ENCODE data around the gene KIF13A. TPM values are rescaled to one million over a fixed set of nuclear protein-coding genes. Genes with fewer than 3 reads are reported as not detected.
"Not testable (repeated sequence)": the region's sequence is repeated elsewhere in the genome, so short reads cannot be mapped to it uniquely, and the experiment has no call there.

The KIF13A gene
- total RNA-seq, 1 donor from 2014 or later = 54.4 TPM

DNA sequence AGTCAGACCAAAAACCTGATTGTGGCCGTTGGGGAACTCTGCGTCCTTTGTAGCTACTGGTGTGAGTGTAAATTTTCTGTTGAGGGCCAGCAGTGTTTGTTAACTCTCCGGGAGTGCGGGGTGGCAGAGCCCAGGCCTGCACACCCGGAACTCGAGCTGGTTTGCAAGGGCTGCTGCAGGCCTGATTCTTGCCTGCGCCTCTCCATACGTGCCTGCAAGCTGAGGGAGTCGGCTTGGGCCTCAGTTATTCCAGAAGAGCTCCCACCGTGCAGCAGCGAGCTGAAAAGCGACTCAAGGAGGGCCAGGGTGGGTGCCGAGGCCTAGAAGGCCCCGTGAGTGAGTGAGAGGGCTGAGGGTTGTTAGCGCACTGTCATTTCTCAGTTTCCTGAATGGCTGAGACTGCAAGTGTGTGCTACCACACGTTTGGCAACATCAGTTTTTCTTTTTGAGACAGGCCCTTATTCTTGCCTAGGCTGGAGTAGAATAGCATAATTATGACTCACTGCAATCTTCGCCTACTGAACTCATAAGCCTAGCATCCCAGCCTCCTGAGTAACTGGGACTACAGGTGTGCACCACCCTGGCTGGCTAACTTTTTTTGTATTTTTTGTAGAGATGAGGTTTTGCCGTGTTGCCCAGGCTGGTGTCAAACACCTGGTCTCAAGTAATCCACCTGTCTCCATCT is 33.9 kb upstream of the KIF13A start:
- no peak for DNase-seq (ENCODE audit: low spot score in 2 of 2, unreplicated experiment in 2 of 2)
- no peaks in the 10 kb centered on the region for H3K36me3 Mint-ChIP-seq

DNA sequence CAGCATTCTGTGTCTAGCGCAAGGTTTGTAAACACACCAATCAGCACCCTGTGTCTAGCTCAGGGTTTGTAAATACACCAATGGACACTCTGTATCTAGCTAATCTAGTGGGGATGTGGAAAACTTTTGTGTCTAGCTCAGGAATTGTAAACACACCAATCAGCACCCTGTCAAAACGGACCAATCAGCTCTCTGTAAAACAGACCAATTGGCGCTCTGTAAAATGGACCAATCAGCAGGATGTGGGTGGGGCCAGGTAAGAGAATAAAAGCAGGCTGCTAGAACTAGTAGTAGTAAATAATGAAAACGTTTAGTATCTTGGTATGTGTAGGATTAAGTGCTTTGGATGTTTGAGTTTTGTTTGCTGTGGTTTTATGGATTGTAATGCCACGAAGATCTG is 33.1 kb upstream of the KIF13A start:
- DNase-seq (ENCODE audit: low spot score in 2 of 2, unreplicated experiment in 2 of 2); H3K27me3 Mint-ChIP-seq (ENCODE audit: low read depth); H3K36me3 Mint-ChIP-seq; H3K4me3 Mint-ChIP-seq; H3K9me3 Mint-ChIP-seq: not testable (repeated sequence)
- Mint-ChIP-seq H3K27ac (peak overlapping the region; percentile 26), H3K4me1 (peaks cover 52% of the 10 kb centered on the region)

More for the DNA sequence above, 33.9 kb upstream of the KIF13A start:
- Mint-ChIP-seq H3K4me1 (peaks cover 47% of the 10 kb centered on the region), H3K27ac (peak overlapping the region; percentile 98), H3K4me3 (no peak overlapping the region), H3K9me3 (no peaks in the 10 kb centered on the region), H3K27me3 (ENCODE audit: low read depth) (no peaks in the 10 kb centered on the region)
- TF ChIP-seq, protein P1, sequence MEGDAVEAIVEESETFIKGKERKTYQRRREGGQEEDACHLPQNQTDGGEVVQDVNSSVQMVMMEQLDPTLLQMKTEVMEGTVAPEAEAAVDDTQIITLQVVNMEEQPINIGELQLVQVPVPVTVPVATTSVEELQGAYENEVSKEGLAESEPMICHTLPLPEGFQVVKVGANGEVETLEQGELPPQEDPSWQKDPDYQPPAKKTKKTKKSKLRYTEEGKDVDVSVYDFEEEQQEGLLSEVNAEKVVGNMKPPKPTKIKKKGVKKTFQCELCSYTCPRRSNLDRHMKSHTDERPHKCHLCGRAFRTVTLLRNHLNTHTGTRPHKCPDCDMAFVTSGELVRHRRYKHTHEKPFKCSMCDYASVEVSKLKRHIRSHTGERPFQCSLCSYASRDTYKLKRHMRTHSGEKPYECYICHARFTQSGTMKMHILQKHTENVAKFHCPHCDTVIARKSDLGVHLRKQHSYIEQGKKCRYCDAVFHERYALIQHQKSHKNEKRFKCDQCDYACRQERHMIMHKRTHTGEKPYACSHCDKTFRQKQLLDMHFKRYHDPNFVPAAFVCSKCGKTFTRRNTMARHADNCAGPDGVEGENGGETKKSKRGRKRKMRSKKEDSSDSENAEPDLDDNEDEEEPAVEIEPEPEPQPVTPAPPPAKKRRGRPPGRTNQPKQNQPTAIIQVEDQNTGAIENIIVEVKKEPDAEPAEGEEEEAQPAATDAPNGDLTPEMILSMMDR (IDR thresholded peaks at IDR 0.05; ENCODE audit: unreplicated experiment) = no peak

DNA sequence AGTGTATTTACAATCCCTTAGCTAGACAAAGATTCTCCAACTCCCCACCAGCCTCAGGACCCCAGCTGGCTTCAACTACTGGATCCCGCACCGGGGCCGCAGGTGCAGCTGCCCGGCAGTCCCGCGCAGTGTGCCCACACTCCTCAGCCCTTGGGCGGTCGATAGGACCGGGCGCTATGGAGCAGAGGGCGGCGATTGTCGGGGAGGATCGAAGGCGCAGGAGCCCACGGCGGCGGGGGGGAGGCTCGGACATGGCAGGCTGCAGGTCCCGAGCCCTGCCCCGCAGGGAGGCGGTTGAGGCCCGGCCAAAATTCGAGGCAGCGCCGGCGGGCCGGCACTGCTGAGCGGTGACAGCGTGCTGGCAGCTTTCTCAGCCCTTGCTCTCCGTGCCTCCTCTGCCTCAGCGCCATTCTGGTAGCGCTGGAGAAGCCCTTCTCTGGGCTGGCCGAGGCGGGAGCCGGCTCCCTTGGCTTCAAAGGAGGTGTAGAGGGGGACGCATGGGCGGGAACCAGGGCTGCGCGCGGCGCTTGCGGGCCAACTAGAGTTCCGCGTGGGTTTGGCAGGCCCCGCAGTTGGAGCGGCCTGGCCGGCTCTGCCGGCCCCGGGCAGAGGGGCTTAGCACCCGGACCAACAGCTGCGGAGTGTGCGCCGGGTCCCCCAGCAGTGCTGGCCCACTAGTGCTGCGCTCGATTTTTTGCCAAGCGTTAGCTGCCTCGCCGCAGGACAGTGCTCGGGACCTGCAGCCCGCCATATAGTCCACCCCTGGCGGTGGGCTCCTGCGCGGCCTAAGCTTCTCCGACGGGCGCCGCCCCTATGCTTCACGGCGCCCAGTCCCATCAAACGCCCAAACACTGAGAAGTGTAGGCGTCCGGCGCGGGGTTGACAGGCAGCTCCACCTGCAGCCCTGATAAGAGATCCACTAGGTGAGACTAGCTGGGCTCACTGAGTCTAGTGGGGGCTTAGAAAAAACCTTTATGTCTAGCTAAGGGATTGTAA is 32.4 kb upstream of the KIF13A start:
- Mint-ChIP-seq H3K4me1 (peaks cover 52% of the 10 kb centered on the region), H3K9me3 (no peaks in the 10 kb centered on the region), H3K27me3 (ENCODE audit: low read depth) (no peaks in the 10 kb centered on the region), H3K27ac (no peak overlapping the region), H3K36me3 (no peaks in the 10 kb centered on the region), H3K4me3 (no peak overlapping the region)
- TF ChIP-seq, protein P1 (IDR thresholded peaks at IDR 0.05; ENCODE audit: unreplicated experiment) = no peak
- DNase-seq (ENCODE audit: low spot score in 2 of 2, unreplicated experiment in 2 of 2) = no peak

DNA sequence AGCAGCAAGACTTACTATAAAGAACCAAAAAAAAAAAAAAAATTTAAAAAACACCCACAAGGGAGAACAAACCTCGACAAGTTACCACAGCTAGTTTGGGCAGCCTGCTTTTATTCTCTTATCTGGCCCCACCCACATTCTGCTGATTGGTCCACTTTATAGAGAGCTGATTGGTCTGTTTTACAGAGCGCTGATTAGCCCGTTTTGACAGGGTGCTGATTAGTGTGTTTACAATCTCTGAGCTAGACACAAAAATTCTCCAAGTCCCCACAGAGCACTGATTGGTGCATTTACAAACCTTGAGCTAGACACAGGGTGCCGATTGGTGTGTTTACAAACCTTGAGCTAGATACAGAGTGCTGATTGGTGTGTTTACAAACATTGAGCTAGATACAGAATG is 31.7 kb upstream of the KIF13A start:
- H3K9me3 Mint-ChIP-seq; H3K27ac Mint-ChIP-seq; H3K4me3 Mint-ChIP-seq; DNase-seq (ENCODE audit: low spot score in 2 of 2, unreplicated experiment in 2 of 2); H3K36me3 Mint-ChIP-seq; H3K27me3 Mint-ChIP-seq (ENCODE audit: low read depth): not testable (repeated sequence)
- H3K4me1 Mint-ChIP-seq = peaks cover 50% of the 10 kb centered on the region

DNA sequence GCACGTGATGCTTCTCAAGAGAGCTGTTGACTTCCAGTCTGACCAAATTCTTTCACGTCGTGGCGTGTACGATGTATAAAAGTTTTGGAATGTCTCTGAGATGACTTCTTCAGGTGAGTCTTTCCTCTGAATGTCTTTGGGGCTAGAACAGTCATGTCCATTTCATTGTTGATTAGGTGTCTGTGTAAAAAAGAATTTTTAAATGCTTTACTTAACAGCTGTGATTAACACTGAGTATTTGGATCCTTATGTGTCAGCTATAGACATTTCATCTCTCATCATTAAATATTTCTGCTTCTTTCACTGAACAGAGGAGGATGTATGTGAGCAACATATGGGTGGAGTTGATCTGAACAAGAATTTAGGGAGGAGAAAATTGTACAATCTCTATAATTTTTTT is 29.3 kb upstream of the KIF13A start:
- Mint-ChIP-seq H3K27ac (peak overlapping the region; percentile 28), H3K4me1 (peaks cover 26% of the 10 kb centered on the region), H3K36me3 (no peaks in the 10 kb centered on the region), H3K27me3 (ENCODE audit: low read depth) (no peaks in the 10 kb centered on the region), H3K9me3 (no peaks in the 10 kb centered on the region), H3K4me3 (no peak overlapping the region)
- DNase-seq (ENCODE audit: low spot score in 2 of 2, unreplicated experiment in 2 of 2) = no peak
- TF ChIP-seq, protein P1 (IDR thresholded peaks at IDR 0.05; ENCODE audit: unreplicated experiment) = no peak

DNA sequence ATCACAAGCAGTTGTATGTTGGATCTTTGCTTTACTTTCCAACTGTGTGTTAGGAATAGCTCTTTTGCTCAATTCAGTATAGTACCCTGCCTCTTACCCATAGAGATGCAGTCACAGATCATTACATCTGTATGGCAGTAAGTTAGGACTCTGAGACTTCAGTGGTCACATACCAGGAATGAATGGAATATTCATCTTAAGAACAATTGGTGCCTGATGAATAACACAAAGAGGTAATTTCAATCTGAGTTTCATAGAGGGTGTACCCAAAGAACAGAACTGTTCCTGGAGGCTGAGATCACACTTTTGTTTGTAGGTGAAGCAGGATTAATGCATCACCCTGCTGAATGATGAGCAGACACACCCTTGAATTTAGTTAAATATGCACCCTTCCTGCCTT is 28.7 kb upstream of the KIF13A start:
- DNase-seq (ENCODE audit: low spot score in 2 of 2, unreplicated experiment in 2 of 2) = no peak
- Mint-ChIP-seq H3K27me3 (ENCODE audit: low read depth) (no peaks in the 10 kb centered on the region), H3K36me3 (no peaks in the 10 kb centered on the region), H3K4me3 (no peak overlapping the region), H3K27ac (no peak overlapping the region), H3K9me3 (no peaks in the 10 kb centered on the region), H3K4me1 (peaks cover 23% of the 10 kb centered on the region)
- TF ChIP-seq, protein P1 (IDR thresholded peaks at IDR 0.05; ENCODE audit: unreplicated experiment) = no peak

All from mesothelial cell of epicardium (in vitro differentiated cells).